Measurements from ENCODE around the gene EDIL3. TPM values are rescaled to one million over a fixed set of nuclear protein-coding genes. Genes with fewer than 3 reads are reported as not detected.

EDIL3 gene
- total and polyA plus RNA-seq, 2 of the 13 experiments (the other 11 are each of a cell fraction or from before 2014, with no cell fraction given): 0.01 TPM; not detected in 1

- TF ChIP-seq RXRB (CRISPR knock-in tag; IDR thresholded peaks at IDR 0.05; ENCODE audit: borderline replicate concordance) (no peak), THYN1 (CRISPR knock-in tag; IDR thresholded peaks at IDR 0.05; ENCODE audit: borderline replicate concordance, low read depth) (no peak), ZFYVE20 (CRISPR knock-in tag; IDR thresholded peaks at IDR 0.05; ENCODE audit: borderline replicate concordance, low read depth) (no peak), CEBPB (IDR thresholded peaks at IDR 0.05; ENCODE audit: borderline replicate concordance, low read depth, low read length) (no peak), TFAP4 (IDR thresholded peaks at IDR 0.05; ENCODE audit: borderline replicate concordance, low read depth) (no peak)
These were observed 459.2 kb downstream of the EDIL3 start (continued) for GRCh38 chr5:83925321-83925954.

- Histone ChIP-seq H3K27me3 (ENCODE audit: control insufficient read depth in 1 of 2, insufficient read depth in 2 of 2, low read length in 2 of 2) (no peaks in the 10 kb centered on the region), H3K9me3 (ENCODE audit: low read length) (no peaks in the 10 kb centered on the region), H2AFZ (ENCODE audit: low read length) (no peak overlapping the region), H3K4me1 (ENCODE audit: insufficient read depth, low read length) (no peaks in the 10 kb centered on the region), H3K9ac (ENCODE audit: insufficient read depth, low read depth, low read length) (no peak overlapping the region), H3K4me3 (replicated peaks in 1 of 3; ENCODE audit: insufficient read depth in 1 of 3, low read depth in 2 of 3, low read length in 3 of 3) (no peak overlapping the region), H3K36me3 (replicated peaks in 1 of 2; ENCODE audit: control insufficient read depth in 1 of 2, insufficient read depth in 2 of 2, low read length in 2 of 2) (no peaks in the 10 kb centered on the region), H3K27ac (ENCODE audit: extremely low read length, insufficient read depth, low read length) (no peak overlapping the region), H3K79me2 (ENCODE audit: insufficient read depth, low read length) (no peaks in the 10 kb centered on the region), H3K4me2 (ENCODE audit: low read depth, low read length) (no peak overlapping the region), H4K20me1 (ENCODE audit: insufficient read depth, low read length) (no peaks in the 10 kb centered on the region; the same call in 1 of the 2 replicates)
- TF ChIP-seq DNMT1 (CRISPR knock-in tag; IDR thresholded peaks at IDR 0.05): no peak
- no peak for TF ChIP-seq MEIS2 (CRISPR knock-in tag; IDR thresholded peaks at IDR 0.05)
- TF ChIP-seq IKZF5 (CRISPR knock-in tag; IDR thresholded peaks at IDR 0.05): no peak
- TF ChIP-seq ZNF276 (CRISPR knock-in tag; IDR thresholded peaks at IDR 0.05; ENCODE audit: low read depth): no peak
- TF ChIP-seq E2F5 (CRISPR knock-in tag; conservative IDR thresholded peaks at IDR 0.05): no peak
- TF ChIP-seq GMEB2 (CRISPR knock-in tag; IDR thresholded peaks at IDR 0.05; ENCODE audit: low read depth): no peak
- no peak for TF ChIP-seq GMEB1 (CRISPR knock-in tag; IDR thresholded peaks at IDR 0.05; ENCODE audit: borderline replicate concordance)
- BruUV-seq (replicated peaks): no TSS peak
- 4% methylated on average over 3 of the region's 3 CpGs for WGBS (ENCODE audit: low lambda C conversion rate)
- intact Hi-C loops (cut with micrococcal nuclease; ENCODE audit: unreplicated experiment): loop anchor here (10.0 kb wide), 1 partner anchor 330 kb away; no protein-coding TSS in a partner anchor
- in situ Hi-C loops (cut with HindIII; ENCODE audit: extremely low pct_ligation_motif_present, low pct_unique_long_range_greater_than_20kb): no loop called here
- no peak for DNase-seq (ENCODE audit: low spot score)
- CTCF ChIA-PET (ENCODE audit: low intra/inter-chr PET ratio, low total read pairs): no interaction called here
- ATAC-seq: no peak
- FAIRE-seq: no peak
- POLR2A ChIA-PET: no interaction called here
These were observed 459.8 kb downstream of the EDIL3 start for GRCh38 chr5:83924891-83925290.

Measured in HepG2 (cell line).